Uterus (tissue), 2 donors: Measurements from ENCODE around the gene CHST3.

Source experiments
- POLR2A ChIP-seq, 2 donors: fragments of 450-650 bp; IDR thresholded peaks; one replicate each; pipeline ENCODE4 v1.6.1; 2016; ENCODE audit warnings: antibody characterized with exemption in 2 of 2, mild to moderate bottlenecking in 1 of 2, moderate library complexity in 1 of 2
- TF ChIP-seq, protein P1 (sequence below), 4 experiments: fragments of 200-600 bp in 2 of 4; fragments of 450-650 bp in 2 of 4; sonication (generic) in 2 of 4; IDR thresholded peaks; one replicate each; pipeline ENCODE4 v1.5.1; 2016 to 2019; ENCODE audit warnings: antibody characterized with exemption in 4 of 4, mild to moderate bottlenecking in 2 of 4, moderate library complexity in 1 of 4

DNA sequence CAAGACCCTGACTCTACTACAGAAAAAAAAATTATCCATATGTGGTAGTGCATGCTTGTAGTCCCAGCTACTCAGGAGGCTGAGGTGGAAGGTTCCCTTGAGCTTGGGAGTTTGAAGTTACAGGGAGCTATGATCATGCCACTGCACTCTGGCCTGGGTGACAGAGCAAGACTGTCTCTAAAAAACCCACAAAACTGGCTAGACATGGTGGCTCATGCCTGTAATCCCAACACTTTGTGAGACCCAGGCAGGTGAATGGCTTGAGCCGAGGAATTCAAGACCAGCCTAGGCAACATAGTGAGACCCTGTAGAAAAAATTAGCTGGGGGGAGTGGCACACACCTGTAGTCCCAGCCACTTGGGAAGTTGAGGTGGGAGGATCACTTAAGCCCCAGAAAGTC lies 32.9 kb upstream of the CHST3 start:
- TF ChIP-seq, protein P1, sequence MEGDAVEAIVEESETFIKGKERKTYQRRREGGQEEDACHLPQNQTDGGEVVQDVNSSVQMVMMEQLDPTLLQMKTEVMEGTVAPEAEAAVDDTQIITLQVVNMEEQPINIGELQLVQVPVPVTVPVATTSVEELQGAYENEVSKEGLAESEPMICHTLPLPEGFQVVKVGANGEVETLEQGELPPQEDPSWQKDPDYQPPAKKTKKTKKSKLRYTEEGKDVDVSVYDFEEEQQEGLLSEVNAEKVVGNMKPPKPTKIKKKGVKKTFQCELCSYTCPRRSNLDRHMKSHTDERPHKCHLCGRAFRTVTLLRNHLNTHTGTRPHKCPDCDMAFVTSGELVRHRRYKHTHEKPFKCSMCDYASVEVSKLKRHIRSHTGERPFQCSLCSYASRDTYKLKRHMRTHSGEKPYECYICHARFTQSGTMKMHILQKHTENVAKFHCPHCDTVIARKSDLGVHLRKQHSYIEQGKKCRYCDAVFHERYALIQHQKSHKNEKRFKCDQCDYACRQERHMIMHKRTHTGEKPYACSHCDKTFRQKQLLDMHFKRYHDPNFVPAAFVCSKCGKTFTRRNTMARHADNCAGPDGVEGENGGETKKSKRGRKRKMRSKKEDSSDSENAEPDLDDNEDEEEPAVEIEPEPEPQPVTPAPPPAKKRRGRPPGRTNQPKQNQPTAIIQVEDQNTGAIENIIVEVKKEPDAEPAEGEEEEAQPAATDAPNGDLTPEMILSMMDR (IDR thresholded peaks at IDR 0.05), result no peak
- TF ChIP-seq POLR2A (IDR thresholded peaks at IDR 0.05), result no peak
